ENCODE results near the gene SPTSSA.
"Not testable (repeated sequence)": the region's sequence is repeated elsewhere in the genome, so short reads cannot be mapped to it uniquely, and the experiment has no call there.

The SPTSSA gene

GRCh38 chr14:34470319-34470718 is 8.3 kb upstream of the SPTSSA start:
- DNase-seq (ENCODE audit: low read depth) = no peak

GRCh38 chr14:34466691-34467090 is 4.7 kb upstream of the SPTSSA start:
- no peak for DNase-seq (ENCODE audit: low read depth)

- DNase-seq (ENCODE audit: low read depth) = no peak
These were observed 3.2 kb upstream of the SPTSSA start for GRCh38 chr14:34465069-34465859.

GRCh38 chr14:34463598-34463961 is 1.5 kb upstream of the SPTSSA start:
- DNase-seq (ENCODE audit: low read depth) = no peak

- DNase-seq (ENCODE audit: low read depth) = no peak
These were observed 507 bp downstream of the SPTSSA start for GRCh38 chr14:34461334-34462131.

- no peak for DNase-seq (ENCODE audit: low read depth)
These were observed 1.2 kb downstream of the SPTSSA start for GRCh38 chr14:34460841-34461240.

- no peak for DNase-seq (ENCODE audit: low read depth)
These were observed 1.7 kb downstream of the SPTSSA start for GRCh38 chr14:34460295-34460694.

- DNase-seq (ENCODE audit: low read depth) = no peak
These were observed 4.9 kb downstream of the SPTSSA start for GRCh38 chr14:34457186-34457585.

- DNase-seq (ENCODE audit: low read depth) = no peak
These were observed 8.8 kb downstream of the SPTSSA start for GRCh38 chr14:34453226-34453625.

GRCh38 chr14:34452258-34452822 is 9.7 kb downstream of the SPTSSA start:
- DNase-seq (ENCODE audit: low read depth) = no peak

GRCh38 chr14:34450958-34451357 is 11.1 kb downstream of the SPTSSA start:
- no peak for DNase-seq (ENCODE audit: low read depth)

- DNase-seq (ENCODE audit: low read depth) = no peak
These were observed 11.5 kb downstream of the SPTSSA start for GRCh38 chr14:34450542-34450915.

- no peak for DNase-seq (ENCODE audit: low read depth)
These were observed 12.1 kb downstream of the SPTSSA start for GRCh38 chr14:34449819-34450541.

- DNase-seq (ENCODE audit: low read depth) = no peak
These were observed 22.9 kb downstream of the SPTSSA start for GRCh38 chr14:34439090-34439489.

GRCh38 chr14:34438438-34438837 is 23.6 kb downstream of the SPTSSA start:
- no peak for DNase-seq (ENCODE audit: low read depth)

- no peak for DNase-seq (ENCODE audit: low read depth)
These were observed 24.3 kb downstream of the SPTSSA start for GRCh38 chr14:34437729-34438080.

- DNase-seq (ENCODE audit: low read depth) = no peak
These were observed 24.9 kb downstream of the SPTSSA start for GRCh38 chr14:34436960-34437728.

- DNase-seq (ENCODE audit: low read depth) = peak; percentile 46
These were observed 25.7 kb downstream of the SPTSSA start for GRCh38 chr14:34436118-34436905.

- DNase-seq (ENCODE audit: low read depth) = no peak
These were observed 28.1 kb downstream of the SPTSSA start for GRCh38 chr14:34433957-34434356.

- DNase-seq (ENCODE audit: low read depth) = not testable (repeated sequence)
These were observed 34.0 kb downstream of the SPTSSA start for GRCh38 chr14:34428102-34428466.

Data from stromal cell of bone marrow (primary cell).